HUES48 (cell line): ENCODE results near the gene ELOVL3.
"Not testable (repeated sequence)": the region's sequence is repeated elsewhere in the genome, so short reads cannot be mapped to it uniquely, and the experiment has no call there.

Source experiments
- H3K27ac ChIP-seq: one replicate; pipeline ENCODE4 v1.7.0; 2013; ENCODE audit warnings: low read depth, low read length, inconsistent platforms
- H3K27me3 ChIP-seq: 2 replicates; pipeline ENCODE4 v1.6.1; 2013; ENCODE audit warnings: mild to moderate bottlenecking, low read length; ENCODE audit not compliant: control insufficient read depth, insufficient read depth
- H3K36me3 ChIP-seq: 2 replicates; pipeline ENCODE4 v1.6.1; 2013; ENCODE audit warnings: low read length; ENCODE audit not compliant: control insufficient read depth, insufficient read depth
- H3K4me1 ChIP-seq: 2 replicates; pipeline ENCODE4 v1.6.1; 2013; ENCODE audit warnings: mild to moderate bottlenecking, low read length; ENCODE audit not compliant: control insufficient read depth, insufficient read depth
- H3K4me3 ChIP-seq: 2 replicates; pipeline ENCODE4 v1.5.1; 2013; ENCODE audit warnings: mild to moderate bottlenecking, low read depth, low read length
- H3K9ac ChIP-seq: 2 replicates; pipeline ENCODE4 v1.6.1; 2013; ENCODE audit warnings: mild to moderate bottlenecking, low read depth, low read length, moderate library complexity
- H3K9me3 ChIP-seq: 2 replicates; pipeline ENCODE4 v1.6.1; 2013; ENCODE audit warnings: low read length; ENCODE audit not compliant: control insufficient read depth, insufficient read depth

Gene ELOVL3, protein sequence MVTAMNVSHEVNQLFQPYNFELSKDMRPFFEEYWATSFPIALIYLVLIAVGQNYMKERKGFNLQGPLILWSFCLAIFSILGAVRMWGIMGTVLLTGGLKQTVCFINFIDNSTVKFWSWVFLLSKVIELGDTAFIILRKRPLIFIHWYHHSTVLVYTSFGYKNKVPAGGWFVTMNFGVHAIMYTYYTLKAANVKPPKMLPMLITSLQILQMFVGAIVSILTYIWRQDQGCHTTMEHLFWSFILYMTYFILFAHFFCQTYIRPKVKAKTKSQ

GRCh38 chr10:102225646-102226541 lies at the start of gene ELOVL3:
Gene ELOVL3, plus strand, starts transcription at chr10:102226299. Its CDS starts 250 bp downstream, at chr10:102226549.
- Histone ChIP-seq H3K4me3 (peak within 1 kb of the TSS; percentile 46), H3K9ac (no peak within 1 kb of the TSS), H3K9me3 (no peaks in the 10 kb centered on the region), H3K27ac (no peak within 1 kb of the TSS), H3K27me3 (peaks cover 63% of the 10 kb centered on the region), H3K4me1 (peaks cover 8% of the 10 kb centered on the region), H3K36me3 (no peaks in the 10 kb centered on the region)

DNA sequence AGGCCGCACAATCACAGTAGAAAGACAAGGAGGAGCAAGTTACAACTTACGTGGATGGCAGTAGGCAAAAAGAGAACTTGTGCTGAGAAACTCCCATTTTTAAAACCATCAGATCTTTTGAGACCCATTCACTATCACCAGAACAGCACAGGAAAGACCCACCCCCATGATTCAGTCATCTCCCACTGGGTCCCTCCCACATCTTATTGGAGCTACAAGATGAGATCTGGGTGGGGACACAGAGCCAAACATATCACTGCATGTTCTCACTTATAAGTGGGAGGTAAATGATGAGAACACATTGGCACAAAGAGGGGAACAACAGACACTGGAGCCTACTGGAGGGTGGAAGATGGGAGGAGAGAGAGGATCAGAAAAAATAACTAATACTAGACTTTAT lies 41.5 kb upstream of the ELOVL3 start:
- Histone ChIP-seq H3K9me3 (peaks cover 21% of the 10 kb centered on the region; the same call in 1 of the 2 replicates), H3K36me3 (no peaks in the 10 kb centered on the region), H3K4me3 (no peak overlapping the region), H3K4me1 (no peaks in the 10 kb centered on the region), H3K27ac (no peak overlapping the region), H3K27me3 (no peaks in the 10 kb centered on the region), H3K9ac (no peak overlapping the region)

DNA sequence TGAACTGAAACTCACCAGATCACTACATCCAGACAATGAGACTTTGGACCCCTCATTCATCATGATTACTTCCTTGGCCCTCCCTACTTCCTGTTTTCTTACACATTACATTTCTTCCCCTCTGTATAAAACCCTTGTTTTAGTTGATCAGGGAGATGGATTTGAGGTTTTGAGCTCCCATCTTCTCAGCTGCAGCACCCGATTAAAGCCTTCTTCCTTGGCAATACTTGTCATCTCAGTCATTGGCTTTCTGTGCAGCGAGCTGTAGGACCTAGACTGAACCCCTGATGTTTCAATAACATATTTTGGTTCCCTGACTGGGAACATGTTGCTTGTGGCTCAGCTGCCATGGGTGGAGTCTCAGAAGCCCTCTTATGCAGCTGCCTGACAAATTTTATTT lies 40.8 kb upstream of the ELOVL3 start:
- Histone ChIP-seq H3K9ac (no peak overlapping the region), H3K27ac (no peak overlapping the region), H3K4me1 (no peaks in the 10 kb centered on the region), H3K36me3 (no peaks in the 10 kb centered on the region), H3K9me3 (peaks cover 21% of the 10 kb centered on the region; the same call in 1 of the 2 replicates), H3K4me3 (no peak overlapping the region), H3K27me3 (no peaks in the 10 kb centered on the region)

GRCh38 chr10:102185811-102186527 lies 40.1 kb upstream of the ELOVL3 start:
- H3K4me1 ChIP-seq: no peaks in the 10 kb centered on the region
- H3K36me3 ChIP-seq: no peaks in the 10 kb centered on the region
- H3K27me3 ChIP-seq: no peaks in the 10 kb centered on the region
- H3K27ac ChIP-seq: no peak overlapping the region
- peaks cover 21% of the 10 kb centered on the region; the same call in 1 of the 2 replicates for H3K9me3 ChIP-seq
- H3K4me3 ChIP-seq: no peak overlapping the region
- no peak overlapping the region for H3K9ac ChIP-seq

- Histone ChIP-seq H3K4me3 (no peak overlapping the region), H3K36me3 (no peaks in the 10 kb centered on the region), H3K9me3 (peaks cover 31% of the 10 kb centered on the region), H3K27me3 (no peaks in the 10 kb centered on the region), H3K4me1 (no peaks in the 10 kb centered on the region), H3K9ac (no peak overlapping the region), H3K27ac (no peak overlapping the region)
Observed at GRCh38 chr10:102188298-102188940, 37.7 kb upstream of the ELOVL3 start.

DNA sequence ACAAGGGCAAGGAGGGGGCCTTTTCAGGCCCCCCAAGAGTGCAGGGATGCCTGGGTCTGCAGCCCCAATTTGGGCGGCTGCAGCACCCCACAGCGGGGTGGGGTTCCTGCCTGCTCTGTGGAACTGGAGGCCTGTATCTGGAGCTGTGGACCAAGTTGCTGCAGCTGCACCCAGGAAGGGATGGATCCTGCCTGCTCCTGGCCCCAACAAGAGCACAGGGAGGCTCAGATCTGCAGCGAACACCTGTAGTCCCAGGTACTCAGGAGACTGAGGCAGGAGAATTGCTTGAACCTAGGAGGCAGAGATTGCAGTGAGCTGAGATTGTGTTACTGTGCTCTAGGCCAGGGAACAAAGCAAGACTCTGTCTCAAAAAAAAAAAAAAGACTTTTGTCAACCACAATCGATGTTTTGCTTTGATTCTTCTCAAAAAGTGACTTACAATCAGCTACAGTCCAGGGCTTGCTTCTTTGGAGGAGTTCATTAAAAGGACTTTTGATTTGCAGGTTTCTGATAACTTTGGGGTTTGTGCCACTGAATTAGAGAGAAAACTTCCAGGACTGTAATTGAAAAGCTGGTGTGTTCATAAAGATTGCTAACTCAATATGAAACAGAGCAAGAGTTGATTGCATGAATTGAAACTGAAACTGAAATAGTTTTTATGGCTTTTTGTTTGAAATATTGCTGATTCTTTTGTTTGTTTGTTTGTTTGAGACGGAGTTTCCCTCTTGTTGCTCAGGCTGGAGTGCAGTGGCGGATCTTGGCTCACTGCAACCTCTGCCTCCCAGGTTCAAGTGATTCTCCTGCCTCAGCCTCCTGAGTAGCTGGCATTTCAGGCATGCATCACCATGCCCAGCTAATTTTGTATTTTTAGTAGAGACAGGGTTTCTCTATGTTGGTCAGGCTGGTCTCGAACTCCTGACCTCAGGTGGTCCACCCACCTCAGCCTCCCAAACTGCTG lies 36.9 kb upstream of the ELOVL3 start:
- not testable (repeated sequence) for H3K9ac ChIP-seq, H3K27me3 ChIP-seq, H3K36me3 ChIP-seq, H3K4me1 ChIP-seq, H3K27ac ChIP-seq, H3K4me3 ChIP-seq
- H3K9me3 ChIP-seq: peaks cover 31% of the 10 kb centered on the region

GRCh38 chr10:102191956-102192355 lies 34.1 kb upstream of the ELOVL3 start:
- no peak overlapping the region for H3K4me3 ChIP-seq
- peaks cover 21% of the 10 kb centered on the region for H3K9me3 ChIP-seq
- no peaks in the 10 kb centered on the region for H3K27me3 ChIP-seq
- H3K36me3 ChIP-seq: no peaks in the 10 kb centered on the region
- H3K9ac ChIP-seq: no peak overlapping the region
- no peak overlapping the region for H3K27ac ChIP-seq
- no peaks in the 10 kb centered on the region for H3K4me1 ChIP-seq

GRCh38 chr10:102195296-102195870 lies 30.7 kb upstream of the ELOVL3 start:
- Histone ChIP-seq H3K9me3 (peaks cover 16% of the 10 kb centered on the region), H3K9ac (no peak overlapping the region), H3K4me1 (no peaks in the 10 kb centered on the region), H3K27ac (no peak overlapping the region), H3K27me3 (no peaks in the 10 kb centered on the region), H3K36me3 (no peaks in the 10 kb centered on the region), H3K4me3 (no peak overlapping the region)

GRCh38 chr10:102196893-102197292 lies 29.2 kb upstream of the ELOVL3 start:
- H3K4me3 ChIP-seq: no peak overlapping the region
- no peaks in the 10 kb centered on the region for H3K36me3 ChIP-seq
- H3K27me3 ChIP-seq: no peaks in the 10 kb centered on the region
- no peak overlapping the region for H3K27ac ChIP-seq
- H3K9ac ChIP-seq: no peak overlapping the region
- H3K9me3 ChIP-seq: peaks cover 15% of the 10 kb centered on the region
- no peaks in the 10 kb centered on the region for H3K4me1 ChIP-seq
